MM.1S (cell line): ENCODE measurements around the gene SLC39A8.

Experiments used
- EZH2 ChIP-seq: fragments of 300-600 bp; sonication (generic); optimal IDR thresholded peaks from 2 replicates; pipeline ENCODE3; 2017; ENCODE audit warnings: low read depth, mild to moderate bottlenecking, antibody characterized with exemption, low read length, mixed read lengths
- TF ChIP-seq, protein P1 (sequence below): fragments of 300-600 bp; sonication (generic); IDR thresholded peaks from 2 replicates; pipeline ENCODE4 v1.5.1; 2016; ENCODE audit warnings: antibody characterized with exemption, low read length, mixed read lengths

DNA sequence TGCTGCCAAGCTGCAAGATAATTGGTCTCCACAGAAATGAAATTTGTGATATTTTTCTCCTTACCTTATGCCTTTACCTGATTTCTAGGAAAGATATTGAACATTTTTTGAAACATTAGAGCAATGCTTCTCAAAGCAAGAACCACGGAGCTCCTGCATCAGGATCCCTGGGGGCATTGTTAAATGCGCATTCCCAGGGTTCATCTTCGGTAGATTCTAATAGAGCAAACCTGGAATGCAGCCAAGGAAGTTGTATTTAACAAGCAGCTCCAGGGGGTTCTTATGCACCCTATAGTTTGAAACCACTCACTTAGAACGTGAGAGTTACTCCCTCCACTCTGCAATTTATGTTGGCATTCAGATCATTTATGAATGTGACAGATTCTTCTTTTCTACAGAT is 126.2 kb downstream of the SLC39A8 start:
- TF ChIP-seq, protein P1, sequence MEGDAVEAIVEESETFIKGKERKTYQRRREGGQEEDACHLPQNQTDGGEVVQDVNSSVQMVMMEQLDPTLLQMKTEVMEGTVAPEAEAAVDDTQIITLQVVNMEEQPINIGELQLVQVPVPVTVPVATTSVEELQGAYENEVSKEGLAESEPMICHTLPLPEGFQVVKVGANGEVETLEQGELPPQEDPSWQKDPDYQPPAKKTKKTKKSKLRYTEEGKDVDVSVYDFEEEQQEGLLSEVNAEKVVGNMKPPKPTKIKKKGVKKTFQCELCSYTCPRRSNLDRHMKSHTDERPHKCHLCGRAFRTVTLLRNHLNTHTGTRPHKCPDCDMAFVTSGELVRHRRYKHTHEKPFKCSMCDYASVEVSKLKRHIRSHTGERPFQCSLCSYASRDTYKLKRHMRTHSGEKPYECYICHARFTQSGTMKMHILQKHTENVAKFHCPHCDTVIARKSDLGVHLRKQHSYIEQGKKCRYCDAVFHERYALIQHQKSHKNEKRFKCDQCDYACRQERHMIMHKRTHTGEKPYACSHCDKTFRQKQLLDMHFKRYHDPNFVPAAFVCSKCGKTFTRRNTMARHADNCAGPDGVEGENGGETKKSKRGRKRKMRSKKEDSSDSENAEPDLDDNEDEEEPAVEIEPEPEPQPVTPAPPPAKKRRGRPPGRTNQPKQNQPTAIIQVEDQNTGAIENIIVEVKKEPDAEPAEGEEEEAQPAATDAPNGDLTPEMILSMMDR = no peak
- TF ChIP-seq EZH2 = no peak
